IPS-15b (cell line): ENCODE measurements around the gene ATP5F1E.

Experiments
- H3K27me3 ChIP-seq: one replicate; pipeline ENCODE4 v1.6.1; 2013; ENCODE audit warnings: low read length; ENCODE audit not compliant: control insufficient read depth, insufficient read depth
- H3K36me3 ChIP-seq: one replicate; pipeline ENCODE4 v1.6.1; 2013; ENCODE audit warnings: low read length; ENCODE audit not compliant: control insufficient read depth, insufficient read depth
- H3K4me1 ChIP-seq: one replicate; pipeline ENCODE4 v1.6.1; 2013; ENCODE audit warnings: mild to moderate bottlenecking, low read length; ENCODE audit not compliant: control insufficient read depth, insufficient read depth
- H3K4me3 ChIP-seq: one replicate; pipeline ENCODE4 v1.5.1; 2013; ENCODE audit warnings: low read depth, low read length
- H3K9ac ChIP-seq: one replicate; pipeline ENCODE4 v1.6.1; 2013; ENCODE audit warnings: low read depth, mild to moderate bottlenecking, low read length
- H3K9me3 ChIP-seq: one replicate; pipeline ENCODE4 v1.6.1; 2013; ENCODE audit warnings: mild to moderate bottlenecking, low read length; ENCODE audit not compliant: control insufficient read depth, insufficient read depth

Gene ATP5F1E

DNA sequence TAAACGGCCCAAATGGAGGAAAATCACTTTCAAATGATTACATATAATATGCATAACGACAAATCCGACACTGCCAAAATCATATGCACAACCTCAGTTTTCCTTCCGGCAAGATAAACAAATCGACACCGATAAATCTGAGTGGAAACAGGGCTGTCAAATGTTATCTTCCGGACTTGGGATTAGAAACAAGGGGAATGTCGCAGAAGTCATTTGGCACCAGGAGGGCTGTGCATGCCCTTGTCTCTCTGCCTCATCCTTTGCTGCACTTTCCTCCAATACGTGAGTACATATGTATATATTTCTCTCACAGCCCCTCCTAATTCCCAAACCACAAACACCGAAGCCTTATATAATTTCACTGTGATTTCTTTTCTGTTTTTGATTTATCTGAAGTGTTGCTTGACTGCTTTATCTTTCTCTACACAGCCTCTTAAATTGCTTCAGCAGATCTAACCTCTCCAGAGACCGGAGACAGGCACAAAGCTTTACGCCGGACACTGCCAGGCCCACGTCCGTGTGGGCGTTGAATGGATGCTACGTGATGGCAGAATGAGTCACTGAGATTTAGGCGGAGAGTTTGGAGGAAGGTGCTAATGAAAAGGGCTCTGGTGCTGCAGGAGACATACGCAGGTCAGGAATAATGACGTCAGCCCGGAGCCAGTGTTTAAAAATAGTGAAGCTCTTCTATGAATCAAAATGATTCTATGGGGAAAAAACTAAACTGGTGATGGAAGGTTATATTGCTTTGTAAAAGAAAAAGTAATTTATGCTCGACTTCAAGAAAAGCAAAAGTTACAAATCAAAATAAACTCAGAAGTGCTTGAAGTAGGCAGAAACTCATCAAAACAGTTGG, 31.5 kb upstream of the ATP5F1E start:
- no peak overlapping the region for H3K9ac ChIP-seq
- H3K4me3 ChIP-seq = no peak overlapping the region
- H3K36me3 ChIP-seq = no peaks in the 10 kb centered on the region
- H3K4me1 ChIP-seq = no peaks in the 10 kb centered on the region
- no peaks in the 10 kb centered on the region for H3K9me3 ChIP-seq
- H3K27me3 ChIP-seq = no peaks in the 10 kb centered on the region

DNA sequence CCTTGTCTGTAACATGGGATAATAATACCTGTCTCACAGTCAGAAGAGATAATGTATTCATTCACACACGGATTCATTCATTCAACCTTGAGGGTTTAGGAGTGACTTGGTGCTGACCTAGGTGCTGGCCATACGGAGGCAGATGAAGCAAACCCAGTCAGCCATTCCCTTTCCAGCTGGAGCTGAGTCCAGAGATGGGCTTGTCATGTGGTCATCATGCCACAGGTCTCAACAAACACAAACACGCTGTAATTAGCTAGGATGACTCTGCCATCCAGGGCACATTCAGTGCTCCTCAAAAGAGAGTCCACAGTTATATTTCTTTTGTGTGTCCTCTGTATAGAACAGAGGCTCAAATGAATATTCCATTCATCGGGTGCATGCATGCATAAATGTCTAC, 29.9 kb upstream of the ATP5F1E start:
- H3K36me3 ChIP-seq = no peaks in the 10 kb centered on the region
- H3K9ac ChIP-seq = no peak overlapping the region
- H3K27me3 ChIP-seq = no peaks in the 10 kb centered on the region
- no peaks in the 10 kb centered on the region for H3K4me1 ChIP-seq
- no peak overlapping the region for H3K4me3 ChIP-seq
- H3K9me3 ChIP-seq = no peaks in the 10 kb centered on the region

DNA sequence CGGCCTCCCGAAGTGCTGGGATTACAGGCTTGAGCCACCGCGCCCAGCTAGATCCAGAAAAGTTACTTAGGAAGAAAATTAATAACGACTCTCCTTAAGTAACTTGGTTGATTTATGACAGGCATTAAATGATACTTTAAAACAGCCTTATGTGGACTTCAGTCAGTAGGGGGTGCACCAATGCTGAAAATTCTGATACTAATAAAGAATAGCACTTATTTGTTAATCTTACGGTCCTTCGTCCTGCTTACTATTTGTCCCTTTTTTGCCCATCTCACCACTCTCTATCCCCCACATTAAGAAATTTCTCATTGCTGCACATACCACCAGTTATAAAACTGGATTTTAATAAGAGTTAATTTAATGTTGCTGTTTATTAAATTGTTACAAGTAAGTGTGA, 23.2 kb upstream of the ATP5F1E start:
- no peaks in the 10 kb centered on the region for H3K9me3 ChIP-seq
- no peaks in the 10 kb centered on the region for H3K4me1 ChIP-seq
- no peak overlapping the region for H3K9ac ChIP-seq
- no peaks in the 10 kb centered on the region for H3K27me3 ChIP-seq
- no peaks in the 10 kb centered on the region for H3K36me3 ChIP-seq
- H3K4me3 ChIP-seq = no peak overlapping the region

GRCh38 chr20:59051666-59052185, 19.6 kb upstream of the ATP5F1E start:
- no peaks in the 10 kb centered on the region for H3K4me1 ChIP-seq
- H3K36me3 ChIP-seq = no peaks in the 10 kb centered on the region
- no peaks in the 10 kb centered on the region for H3K9me3 ChIP-seq
- no peak overlapping the region for H3K9ac ChIP-seq
- H3K27me3 ChIP-seq = peaks cover 3% of the 10 kb centered on the region
- H3K4me3 ChIP-seq = no peak overlapping the region

DNA sequence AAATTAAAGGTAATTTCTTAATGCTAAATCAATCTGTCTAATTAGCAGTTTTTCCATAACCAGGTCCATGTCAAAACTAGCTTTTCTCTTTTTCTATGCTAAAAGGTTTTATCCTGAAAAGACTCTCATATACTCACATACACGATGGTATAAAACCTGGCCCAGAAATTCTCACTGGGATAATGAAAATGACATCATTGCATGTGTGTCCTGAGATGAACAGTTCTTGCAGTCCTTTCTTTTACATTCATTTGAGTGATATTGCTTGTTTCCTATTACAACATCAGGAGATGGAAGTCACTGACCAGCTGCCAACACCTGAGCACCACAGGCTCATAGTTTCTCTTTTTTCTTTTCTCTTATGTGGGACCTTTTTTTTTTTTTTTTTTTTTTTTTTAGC, 18.3 kb upstream of the ATP5F1E start:
- Histone ChIP-seq H3K9ac (no peak overlapping the region), H3K27me3 (peaks cover 5% of the 10 kb centered on the region), H3K36me3 (no peaks in the 10 kb centered on the region), H3K4me3 (no peak overlapping the region), H3K4me1 (no peaks in the 10 kb centered on the region), H3K9me3 (no peaks in the 10 kb centered on the region)

DNA sequence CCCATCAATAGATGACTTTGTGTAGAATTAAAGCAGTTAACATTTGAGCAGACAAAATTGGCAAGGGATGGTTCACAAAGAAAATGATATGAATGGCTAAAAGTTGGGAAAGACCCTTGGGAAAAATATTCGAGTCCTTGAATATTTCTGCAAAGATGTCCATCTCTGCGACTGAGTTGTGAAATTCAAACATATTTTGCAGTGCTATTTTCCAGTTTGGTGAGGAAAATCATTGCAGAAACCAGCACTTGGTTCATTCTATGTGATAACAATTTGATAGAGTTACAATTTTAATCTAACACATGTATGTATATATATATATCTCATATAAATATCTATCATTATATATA, 16.5 kb upstream of the ATP5F1E start:
- H3K9me3 ChIP-seq = no peaks in the 10 kb centered on the region
- H3K9ac ChIP-seq = no peak overlapping the region
- peaks cover 12% of the 10 kb centered on the region for H3K27me3 ChIP-seq
- H3K4me3 ChIP-seq = no peak overlapping the region
- H3K36me3 ChIP-seq = no peaks in the 10 kb centered on the region
- H3K4me1 ChIP-seq = no peaks in the 10 kb centered on the region

DNA sequence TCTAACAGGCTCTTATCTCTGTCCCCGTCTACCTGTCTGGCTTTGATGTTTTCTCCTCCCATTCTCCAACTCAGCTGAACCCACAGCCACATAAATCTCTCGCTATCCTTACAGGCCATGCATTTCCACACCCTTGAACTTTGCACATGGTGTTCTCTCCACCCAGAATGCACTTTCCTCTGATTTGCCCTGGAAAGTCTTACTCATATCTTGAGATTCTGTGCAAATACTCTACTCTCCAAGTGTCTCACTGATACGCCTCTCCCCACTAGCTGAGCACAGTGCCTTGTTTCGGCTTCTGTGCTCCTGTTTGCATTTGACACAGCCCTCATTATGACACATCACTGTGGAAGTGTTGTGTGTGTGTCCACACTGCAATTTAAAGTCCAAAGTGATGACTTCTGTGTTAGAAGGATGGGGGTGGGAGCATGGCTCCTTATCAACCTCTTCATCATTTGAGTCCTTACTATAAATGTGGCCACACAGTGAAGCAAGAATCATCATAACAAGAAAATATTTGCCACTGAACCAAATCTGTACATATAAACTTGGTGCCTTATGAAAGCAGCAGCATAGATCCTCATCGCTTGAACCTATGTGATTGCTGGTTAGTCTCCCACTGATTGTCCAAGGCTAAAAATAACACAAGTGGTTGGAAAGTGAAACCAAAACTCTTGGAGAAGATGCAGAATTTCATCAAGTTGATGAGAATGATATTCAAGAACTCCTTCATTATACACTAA, 16.0 kb upstream of the ATP5F1E start:
- no peaks in the 10 kb centered on the region for H3K36me3 ChIP-seq
- H3K9ac ChIP-seq = no peak overlapping the region
- H3K4me3 ChIP-seq = no peak overlapping the region
- peaks cover 12% of the 10 kb centered on the region for H3K27me3 ChIP-seq
- no peaks in the 10 kb centered on the region for H3K9me3 ChIP-seq
- no peaks in the 10 kb centered on the region for H3K4me1 ChIP-seq

DNA sequence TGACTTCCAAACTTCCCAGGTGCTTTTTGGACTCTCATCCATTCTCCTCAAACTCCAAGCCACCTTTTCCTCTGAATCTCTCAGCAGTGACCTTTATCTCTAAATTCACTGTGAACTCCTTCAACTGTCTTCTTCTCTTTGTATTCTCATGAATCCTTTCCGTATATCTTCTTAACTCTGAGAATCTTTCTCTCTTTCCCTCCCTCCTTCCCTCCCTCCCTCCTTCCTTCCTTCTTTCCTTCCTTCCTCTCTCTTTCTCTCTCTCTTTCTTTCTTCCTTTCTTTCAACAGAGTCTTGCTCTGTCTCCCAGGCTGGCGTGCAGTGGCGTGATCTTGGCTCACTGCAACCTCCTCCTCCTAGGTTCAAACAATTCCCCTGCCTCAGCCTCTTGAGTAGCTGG, 14.7 kb upstream of the ATP5F1E start:
- Histone ChIP-seq H3K4me3 (no peak overlapping the region), H3K9ac (no peak overlapping the region), H3K27me3 (peaks cover 12% of the 10 kb centered on the region), H3K9me3 (no peaks in the 10 kb centered on the region), H3K36me3 (no peaks in the 10 kb centered on the region), H3K4me1 (no peaks in the 10 kb centered on the region)

- Histone ChIP-seq H3K9ac (no peak overlapping the region), H3K4me3 (no peak overlapping the region), H3K36me3 (no peaks in the 10 kb centered on the region), H3K9me3 (no peaks in the 10 kb centered on the region), H3K27me3 (peaks cover 12% of the 10 kb centered on the region), H3K4me1 (no peaks in the 10 kb centered on the region)
Measured at GRCh38 chr20:59044796-59045195, 12.7 kb upstream of the ATP5F1E start.

- H3K36me3 ChIP-seq = no peaks in the 10 kb centered on the region
- H3K4me3 ChIP-seq = no peak overlapping the region
- H3K4me1 ChIP-seq = no peaks in the 10 kb centered on the region
- no peak overlapping the region for H3K9ac ChIP-seq
- H3K27me3 ChIP-seq = peaks cover 12% of the 10 kb centered on the region
- H3K9me3 ChIP-seq = no peaks in the 10 kb centered on the region
Measured at GRCh38 chr20:59044295-59044694, 12.2 kb upstream of the ATP5F1E start.

DNA sequence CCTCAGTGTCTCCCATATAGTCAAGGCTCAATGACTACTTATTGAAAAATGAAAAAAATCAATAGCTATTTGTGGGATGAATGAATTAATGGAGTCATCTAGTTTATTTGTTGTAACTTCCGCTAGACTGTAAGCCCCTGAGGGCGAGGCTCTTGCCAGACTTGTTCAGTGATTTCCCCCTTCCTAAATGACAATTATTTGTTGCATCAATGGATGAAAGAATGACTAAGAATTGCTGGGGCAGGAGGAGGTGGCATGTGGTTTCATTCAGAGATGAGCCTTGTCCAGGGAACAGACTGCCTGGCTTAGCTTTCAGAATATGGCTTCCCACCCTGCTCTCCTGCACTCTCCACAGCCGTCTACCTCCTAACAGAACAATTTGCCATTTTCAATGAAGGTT, 11.6 kb upstream of the ATP5F1E start:
- no peak overlapping the region for H3K9ac ChIP-seq
- no peaks in the 10 kb centered on the region for H3K9me3 ChIP-seq
- H3K4me3 ChIP-seq = no peak overlapping the region
- H3K27me3 ChIP-seq = peaks cover 12% of the 10 kb centered on the region
- H3K36me3 ChIP-seq = no peaks in the 10 kb centered on the region
- no peaks in the 10 kb centered on the region for H3K4me1 ChIP-seq
